ENCODE results near the gene CLSTN2.

Gene CLSTN2

DNA sequence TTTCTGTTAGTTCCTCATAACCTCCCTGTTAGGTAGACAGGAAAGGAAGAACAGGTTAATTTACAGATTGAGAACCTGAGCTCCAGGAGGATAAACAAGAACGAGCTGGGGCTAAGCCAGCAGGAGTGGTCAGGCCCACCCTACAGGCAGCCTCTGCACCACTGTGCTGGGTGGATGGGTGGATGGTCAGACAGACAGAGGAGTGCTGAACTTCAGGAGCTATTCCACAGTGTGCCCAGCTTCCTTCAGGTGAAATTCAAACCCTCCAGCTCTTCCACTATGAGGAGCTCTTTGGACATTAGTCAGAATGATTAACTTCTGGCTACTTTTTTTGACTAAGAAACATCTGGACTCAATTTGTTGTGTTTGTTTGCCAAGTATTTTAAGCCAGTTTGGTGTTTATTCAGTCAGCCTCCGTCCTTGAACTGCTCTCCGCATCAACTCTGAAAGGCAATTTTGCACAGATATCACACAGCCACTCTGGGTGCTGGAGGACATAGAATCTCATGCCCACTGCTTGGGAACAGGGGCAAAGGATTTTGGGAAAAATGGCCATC is 361.9 kb downstream of the CLSTN2 start:
- FAIRE-seq (no peak), DNase-seq (ENCODE audit: extremely low spot score, insufficient read length, low read depth) (no peak)

DNA sequence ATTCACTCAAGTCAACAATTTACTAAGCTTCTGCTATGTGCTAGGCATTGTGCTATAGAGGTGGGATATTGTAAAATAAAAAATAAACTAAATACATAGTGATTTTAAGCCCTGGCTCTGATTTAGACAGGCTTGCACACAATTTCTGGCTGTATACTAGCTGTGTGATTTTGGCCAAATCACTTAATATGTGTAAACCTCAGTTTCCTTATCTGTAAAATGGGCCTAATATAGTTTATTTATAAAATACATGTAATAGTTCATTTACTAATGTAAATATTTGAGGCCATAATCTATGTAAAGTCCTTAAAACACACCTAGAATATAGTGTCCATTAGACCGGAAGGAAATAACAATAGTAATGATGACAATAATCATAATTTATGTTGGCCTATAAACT is 363.1 kb downstream of the CLSTN2 start:
- no peak for FAIRE-seq

DNA sequence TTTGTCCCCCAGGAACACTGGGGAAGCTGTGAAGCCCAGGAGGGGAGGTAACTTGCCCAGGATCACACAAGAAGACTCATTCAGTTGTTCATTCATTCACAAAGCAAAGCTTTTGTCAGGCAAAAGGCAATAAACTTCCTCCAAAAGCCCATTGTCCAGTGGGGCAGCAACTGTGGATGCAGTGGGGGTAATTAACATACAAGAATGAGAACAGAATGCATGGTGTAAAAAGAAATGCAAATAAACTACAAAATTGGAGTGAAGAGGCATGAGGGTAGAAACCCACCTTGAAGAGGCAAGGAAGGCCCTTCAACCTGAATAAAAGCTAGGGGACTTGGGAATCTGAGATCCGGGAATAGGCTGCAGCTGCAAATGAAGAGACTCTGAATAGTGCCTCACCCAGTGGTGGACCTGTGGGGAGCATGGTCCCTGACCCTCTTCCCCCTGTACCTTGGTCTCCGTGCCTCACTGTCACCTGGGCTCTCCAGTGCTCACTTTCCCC is 363.6 kb downstream of the CLSTN2 start:
- FAIRE-seq, result no peak
- DNase-seq (ENCODE audit: extremely low spot score, insufficient read length, low read depth), result no peak

More for the DNA sequence above, 363.1 kb downstream of the CLSTN2 start:
- DNase-seq (ENCODE audit: extremely low spot score, insufficient read length, low read depth), result no peak

DNA sequence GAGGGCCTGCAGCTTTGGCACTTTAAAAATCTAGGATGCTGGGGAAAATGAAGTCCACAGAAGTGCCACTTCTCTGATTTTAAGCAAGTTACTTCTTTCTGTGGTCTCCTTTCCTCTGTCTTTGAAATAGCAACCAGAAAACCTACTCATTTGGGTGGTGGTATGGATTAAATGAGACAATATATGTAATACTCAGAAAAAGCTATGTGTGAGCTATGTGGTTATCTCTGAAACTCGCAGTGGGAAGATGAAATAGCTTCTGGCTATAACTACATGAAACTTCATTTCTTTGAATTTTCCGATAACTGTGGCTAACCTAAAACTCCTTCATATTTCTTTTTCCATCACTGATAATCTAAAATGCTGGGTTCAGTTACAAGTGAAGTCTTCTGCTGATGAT is 368.9 kb downstream of the CLSTN2 start:
- no peak for DNase-seq (ENCODE audit: extremely low spot score, insufficient read length, low read depth)
- no peak for FAIRE-seq

DNA sequence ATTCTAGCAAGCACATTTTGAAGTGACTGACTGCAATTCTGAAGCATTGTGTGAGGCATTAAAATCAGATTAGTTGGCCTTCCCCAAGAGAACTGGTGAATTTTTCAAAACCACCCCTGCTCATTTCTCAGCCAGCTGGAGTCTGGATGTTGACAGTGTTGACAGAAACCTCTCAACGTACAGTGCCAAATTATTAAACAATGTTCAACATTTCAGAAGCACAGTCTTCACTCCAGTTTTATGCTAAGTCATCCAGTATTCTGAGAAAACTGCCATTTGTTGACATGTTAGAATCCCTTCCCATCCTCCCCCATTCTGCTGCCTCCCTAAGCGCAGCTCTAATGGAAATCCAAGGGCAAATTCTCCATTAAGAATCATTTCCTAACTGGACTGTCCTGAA is 373.6 kb downstream of the CLSTN2 start:
- DNase-seq (ENCODE audit: extremely low spot score, insufficient read length, low read depth) (no peak), FAIRE-seq (no peak)

DNA sequence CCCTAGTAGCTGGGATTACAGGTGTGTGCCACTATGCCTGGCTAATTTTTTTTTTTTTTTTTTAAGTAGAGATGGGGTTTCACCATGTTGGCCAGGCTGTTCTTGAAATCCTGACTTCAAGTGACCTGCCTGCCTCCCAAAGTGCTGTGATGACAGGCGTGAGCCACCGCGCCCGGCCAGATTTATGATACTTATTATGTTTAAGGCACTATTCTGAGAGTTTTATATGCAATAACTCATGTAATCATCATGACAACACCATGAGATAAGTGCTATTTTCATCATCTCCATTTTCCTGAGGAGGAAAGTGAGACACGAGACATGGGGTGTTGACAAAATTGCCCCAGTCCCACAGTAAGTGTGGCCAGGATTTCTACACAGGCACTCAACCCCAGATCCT is 376.4 kb downstream of the CLSTN2 start:
- no peak for FAIRE-seq

DNA sequence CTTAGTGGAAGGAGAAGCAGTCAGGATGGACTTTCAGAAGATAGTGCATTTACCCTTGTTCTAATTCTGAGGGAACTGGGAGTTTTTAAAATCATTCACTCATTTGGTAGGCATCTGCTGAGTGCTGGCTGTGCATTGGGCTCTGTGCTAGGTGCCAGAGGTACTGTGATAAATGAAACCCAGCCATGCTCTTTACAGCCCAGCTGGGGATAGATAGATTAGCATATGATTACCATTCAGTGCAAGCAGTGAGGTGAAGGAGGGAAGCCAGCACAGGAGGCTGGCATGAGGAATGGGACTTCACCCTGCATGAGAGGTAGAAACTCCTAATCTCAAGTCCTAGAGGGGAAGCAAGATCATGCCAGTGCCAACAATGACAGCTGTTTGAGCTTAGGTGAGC is 381.0 kb downstream of the CLSTN2 start:
- FAIRE-seq, result no peak
- DNase-seq (ENCODE audit: extremely low spot score, insufficient read length, low read depth), result no peak

More for the DNA sequence above, 376.4 kb downstream of the CLSTN2 start:
- no peak for DNase-seq (ENCODE audit: extremely low spot score, insufficient read length, low read depth)

- no peak for FAIRE-seq
- DNase-seq (ENCODE audit: extremely low spot score, insufficient read length, low read depth), result no peak
Observed at GRCh38 chr3:140316466-140316865, 381.5 kb downstream of the CLSTN2 start.

DNA sequence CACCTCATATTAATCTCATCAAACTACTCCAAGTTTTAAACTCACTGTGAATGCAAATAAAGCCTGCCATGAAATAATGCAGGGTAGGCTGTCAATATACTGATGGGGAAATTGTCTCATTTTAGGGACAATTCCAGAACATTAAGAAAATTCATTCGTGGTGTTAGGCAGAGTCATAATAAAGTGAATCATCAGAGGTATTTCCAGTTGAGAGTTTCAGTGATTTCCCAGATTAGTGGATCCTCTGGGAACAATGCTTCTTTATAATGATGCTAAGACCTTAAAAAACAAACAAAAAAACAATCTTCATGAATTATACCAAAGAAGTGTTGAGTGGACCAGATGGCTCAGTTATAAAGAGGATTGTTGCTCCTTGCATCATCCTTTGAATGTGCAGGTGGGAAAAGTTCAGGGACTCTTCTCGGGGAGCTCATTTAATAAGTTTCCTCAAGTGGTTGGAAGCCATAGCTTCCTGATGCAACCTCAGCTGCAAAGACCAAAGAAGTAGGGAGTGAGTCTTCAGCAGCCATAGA is 381.9 kb downstream of the CLSTN2 start:
- FAIRE-seq (no peak), DNase-seq (ENCODE audit: extremely low spot score, insufficient read length, low read depth) (no peak)

DNA sequence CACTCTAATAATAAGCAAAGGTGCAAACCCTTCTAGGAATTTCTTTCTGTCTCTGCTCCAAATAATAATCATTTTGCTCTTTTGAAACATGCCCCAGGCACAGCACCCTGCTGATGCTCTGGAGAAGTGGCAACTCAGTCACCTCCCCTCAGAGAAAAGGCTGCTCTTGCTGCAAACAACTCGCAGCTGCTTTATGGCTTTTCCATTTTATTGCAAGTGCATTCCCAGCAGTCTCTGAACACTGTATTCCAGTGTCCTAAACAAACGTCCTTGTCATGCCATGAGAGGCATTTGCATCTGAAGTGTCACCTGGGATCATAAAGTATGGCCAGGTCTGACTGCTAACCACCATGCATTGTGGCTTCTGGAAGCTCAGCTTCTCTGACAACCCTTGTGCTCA is 384.8 kb downstream of the CLSTN2 start:
- FAIRE-seq (no peak), DNase-seq (ENCODE audit: extremely low spot score, insufficient read length, low read depth) (no peak)

DNA sequence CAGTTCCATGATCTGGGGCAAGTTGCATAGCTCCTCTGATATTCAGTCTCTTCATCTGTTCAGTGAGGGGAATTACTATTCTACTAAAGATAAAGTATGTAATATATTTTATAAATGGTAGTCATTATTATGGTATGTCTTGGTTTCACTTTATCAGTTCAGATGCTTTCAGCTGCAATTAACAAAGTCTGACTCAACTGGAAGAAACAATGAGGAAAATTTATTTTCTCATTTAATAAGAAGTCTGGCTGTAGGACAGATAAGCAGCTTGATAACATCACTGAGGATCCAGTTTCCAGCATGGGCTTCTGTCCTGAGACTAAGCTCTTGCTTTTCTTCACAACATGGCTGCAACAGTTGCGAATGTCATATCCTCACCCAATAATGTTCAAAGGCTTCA is 388.6 kb downstream of the CLSTN2 start:
- no peak for FAIRE-seq
- no peak for DNase-seq (ENCODE audit: extremely low spot score, insufficient read length, low read depth)

GRCh38 chr3:140332131-140332530 is 397.1 kb downstream of the CLSTN2 start:
- DNase-seq (ENCODE audit: extremely low spot score, insufficient read length, low read depth) (no peak), FAIRE-seq (no peak)

DNA sequence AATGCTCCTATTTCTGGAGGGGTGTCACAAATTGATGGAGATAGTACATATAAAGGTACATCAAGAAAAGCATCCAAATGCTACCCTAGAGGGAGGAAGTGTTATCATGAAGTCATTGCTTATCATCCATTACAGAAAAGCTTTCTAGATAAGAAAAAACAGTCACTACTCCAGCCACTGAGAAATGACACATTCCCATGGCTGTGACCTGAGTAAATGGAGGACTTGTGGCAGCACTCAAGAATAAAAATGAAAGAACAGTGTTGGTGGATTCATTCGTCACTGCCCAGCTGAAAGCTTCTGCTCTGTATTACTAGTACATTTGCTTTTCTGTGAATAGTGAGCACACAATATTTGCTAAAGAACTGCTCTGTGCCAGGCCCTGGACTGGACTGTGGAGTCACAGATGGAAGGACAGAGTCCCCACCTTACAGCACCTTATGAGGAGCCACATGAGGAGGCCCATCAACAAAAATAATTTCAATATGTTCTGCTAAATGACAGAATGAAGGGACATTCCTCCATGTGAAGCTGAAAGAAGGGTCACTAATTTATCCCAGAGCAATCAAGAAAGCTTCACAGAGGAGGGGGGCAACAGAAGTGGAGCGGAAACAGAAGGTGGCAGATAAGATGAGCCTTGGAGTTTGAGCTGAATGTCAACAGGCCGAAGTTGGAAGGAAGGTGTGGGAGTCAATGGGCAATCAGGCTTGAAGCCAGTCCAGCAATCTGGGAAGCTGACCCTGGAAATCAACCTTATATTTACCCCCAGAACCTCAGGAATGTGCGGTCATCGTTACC is 399.3 kb downstream of the CLSTN2 start:
- no peak for FAIRE-seq
- no peak for DNase-seq (ENCODE audit: extremely low spot score, insufficient read length, low read depth)

GRCh38 chr3:140336465-140336864 is 401.5 kb downstream of the CLSTN2 start:
- DNase-seq (ENCODE audit: extremely low spot score, insufficient read length, low read depth) (no peak), FAIRE-seq (no peak)

DNA sequence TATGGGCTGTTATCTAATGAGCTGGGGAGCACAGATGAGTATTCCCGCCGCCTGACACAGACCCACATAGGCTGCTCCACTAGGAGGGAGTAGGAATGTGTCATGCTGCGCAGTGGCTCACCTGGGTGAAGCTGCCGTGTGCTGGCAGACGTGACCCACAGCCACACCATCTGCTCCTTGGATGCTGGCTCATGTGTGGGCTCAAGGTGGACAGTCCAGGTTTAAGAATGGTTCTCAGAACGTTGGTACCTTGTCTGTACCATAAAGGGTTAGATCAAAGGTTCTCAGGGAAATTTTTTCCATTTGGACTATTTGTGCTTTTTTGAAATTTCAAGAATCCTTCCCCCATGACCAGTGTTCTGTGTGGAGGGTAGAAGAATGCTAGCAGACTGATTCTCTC is 403.9 kb downstream of the CLSTN2 start:
- FAIRE-seq, result no peak

GRCh38 chr3:140341203-140341602 is 406.2 kb downstream of the CLSTN2 start:
- DNase-seq (ENCODE audit: extremely low spot score, insufficient read length, low read depth), result no peak

More for the DNA sequence above, 403.9 kb downstream of the CLSTN2 start:
- DNase-seq (ENCODE audit: extremely low spot score, insufficient read length, low read depth), result no peak

DNA sequence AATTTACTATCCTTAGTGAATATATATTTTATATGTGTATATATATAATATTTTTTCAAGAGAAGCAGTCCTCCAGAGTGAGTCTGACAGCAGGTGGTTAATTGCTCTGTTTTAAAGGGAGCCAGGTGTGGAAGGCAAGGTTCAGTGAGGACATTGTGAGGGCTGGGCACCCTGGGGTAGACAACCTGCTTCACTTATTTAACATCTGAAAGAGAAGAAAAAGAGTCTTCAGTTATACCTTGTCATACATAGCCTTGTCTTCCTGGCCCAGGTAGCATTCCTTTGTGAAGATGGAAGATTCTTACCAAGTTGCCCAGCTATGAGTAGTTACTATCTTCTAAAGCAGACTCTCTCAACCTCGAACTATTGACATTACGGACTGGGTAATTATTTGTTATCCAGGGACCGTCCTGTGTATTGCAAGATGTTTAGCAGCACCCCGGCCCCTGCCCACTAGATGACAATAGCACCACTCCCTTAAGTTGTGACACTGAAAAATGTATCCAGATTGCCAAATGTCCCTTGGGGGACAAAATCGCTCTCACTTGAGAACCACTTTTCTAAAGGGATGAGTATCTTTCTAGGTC is 406.9 kb downstream of the CLSTN2 start:
- no peak for DNase-seq (ENCODE audit: extremely low spot score, insufficient read length, low read depth)
- no peak for FAIRE-seq

More at GRCh38 chr3:140341203-140341602, 406.2 kb downstream of the CLSTN2 start:
- FAIRE-seq, result no peak

GRCh38 chr3:140342668-140343067 is 407.7 kb downstream of the CLSTN2 start:
- FAIRE-seq (no peak), DNase-seq (ENCODE audit: extremely low spot score, insufficient read length, low read depth) (no peak)

GRCh38 chr3:140343211-140344081 is 408.5 kb downstream of the CLSTN2 start:
- DNase-seq (ENCODE audit: extremely low spot score, insufficient read length, low read depth) (no peak), FAIRE-seq (no peak)

GRCh38 chr3:140344082-140344454 is 409.1 kb downstream of the CLSTN2 start:
- DNase-seq (ENCODE audit: extremely low spot score, insufficient read length, low read depth) (no peak), FAIRE-seq (no peak)

Measured in GM18507 (cell line).